ENCODE data around the gene C4orf54.

C4orf54 gene

DNA sequence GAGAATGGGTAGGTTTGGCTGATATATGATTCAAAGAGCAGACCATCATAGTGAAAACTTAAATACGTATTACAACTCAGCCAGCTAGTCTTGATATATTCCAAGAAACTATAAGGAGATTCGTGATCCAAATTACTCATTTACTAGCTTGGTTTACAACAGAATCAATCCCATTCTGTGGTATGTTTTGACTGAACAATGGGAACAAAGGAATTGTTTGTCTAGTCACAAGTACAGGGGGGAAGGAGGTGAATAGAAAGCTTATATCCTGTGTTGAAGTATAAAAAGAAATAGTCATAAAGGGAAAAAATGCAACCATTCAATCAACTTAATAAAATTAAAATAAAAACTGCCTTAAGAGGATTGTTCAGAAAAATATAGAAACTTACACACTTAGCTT, 17.0 kb downstream of the C4orf54 start:
- H4K20me1 ChIP-seq (ENCODE audit: insufficient read depth, low read length), result no peaks in the 10 kb centered on the region
- H3K4me2 ChIP-seq (ENCODE audit: low read depth, low read length), result no peak overlapping the region
- no peaks in the 10 kb centered on the region for H3K4me1 ChIP-seq (ENCODE audit: low read length)
- no peaks in the 10 kb centered on the region for H3K9me2 ChIP-seq (replicated peaks; ENCODE audit: insufficient read depth, low read length)
- H3K9ac ChIP-seq (ENCODE audit: low read length), result no peak overlapping the region
- H3K36me3 ChIP-seq (replicated peaks; ENCODE audit: insufficient read depth, low read length), result no peaks in the 10 kb centered on the region
- no peak for TF ChIP-seq EZH2 (optimal IDR thresholded peaks at IDR 0.05; ENCODE audit: low read depth, low read length)
- TF ChIP-seq, protein P1, sequence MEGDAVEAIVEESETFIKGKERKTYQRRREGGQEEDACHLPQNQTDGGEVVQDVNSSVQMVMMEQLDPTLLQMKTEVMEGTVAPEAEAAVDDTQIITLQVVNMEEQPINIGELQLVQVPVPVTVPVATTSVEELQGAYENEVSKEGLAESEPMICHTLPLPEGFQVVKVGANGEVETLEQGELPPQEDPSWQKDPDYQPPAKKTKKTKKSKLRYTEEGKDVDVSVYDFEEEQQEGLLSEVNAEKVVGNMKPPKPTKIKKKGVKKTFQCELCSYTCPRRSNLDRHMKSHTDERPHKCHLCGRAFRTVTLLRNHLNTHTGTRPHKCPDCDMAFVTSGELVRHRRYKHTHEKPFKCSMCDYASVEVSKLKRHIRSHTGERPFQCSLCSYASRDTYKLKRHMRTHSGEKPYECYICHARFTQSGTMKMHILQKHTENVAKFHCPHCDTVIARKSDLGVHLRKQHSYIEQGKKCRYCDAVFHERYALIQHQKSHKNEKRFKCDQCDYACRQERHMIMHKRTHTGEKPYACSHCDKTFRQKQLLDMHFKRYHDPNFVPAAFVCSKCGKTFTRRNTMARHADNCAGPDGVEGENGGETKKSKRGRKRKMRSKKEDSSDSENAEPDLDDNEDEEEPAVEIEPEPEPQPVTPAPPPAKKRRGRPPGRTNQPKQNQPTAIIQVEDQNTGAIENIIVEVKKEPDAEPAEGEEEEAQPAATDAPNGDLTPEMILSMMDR (IDR thresholded peaks at IDR 0.05; ENCODE audit: low read length), result no peak
- no peak for TF ChIP-seq EZH2phosphoT487 (IDR thresholded peaks at IDR 0.05; ENCODE audit: low read length)
- no peaks in the 10 kb centered on the region for H3K27me3 ChIP-seq (replicated peaks; ENCODE audit: insufficient read depth, low read length)
- no peak for DNase-seq
- no peak overlapping the region for H3K27ac ChIP-seq (ENCODE audit: low read length)
- no peak overlapping the region for H2AFZ ChIP-seq (ENCODE audit: low read length)
- no peak overlapping the region for H3K4me3 ChIP-seq (ENCODE audit: low read length)
- no peaks in the 10 kb centered on the region for H3K79me2 ChIP-seq (ENCODE audit: low read length)
- H3K9me3 ChIP-seq (replicated peaks; ENCODE audit: insufficient read depth, low read length), result no peaks in the 10 kb centered on the region
- H3F3A ChIP-seq (ENCODE audit: insufficient read depth, low read length), result no peaks in the 10 kb centered on the region

DNA sequence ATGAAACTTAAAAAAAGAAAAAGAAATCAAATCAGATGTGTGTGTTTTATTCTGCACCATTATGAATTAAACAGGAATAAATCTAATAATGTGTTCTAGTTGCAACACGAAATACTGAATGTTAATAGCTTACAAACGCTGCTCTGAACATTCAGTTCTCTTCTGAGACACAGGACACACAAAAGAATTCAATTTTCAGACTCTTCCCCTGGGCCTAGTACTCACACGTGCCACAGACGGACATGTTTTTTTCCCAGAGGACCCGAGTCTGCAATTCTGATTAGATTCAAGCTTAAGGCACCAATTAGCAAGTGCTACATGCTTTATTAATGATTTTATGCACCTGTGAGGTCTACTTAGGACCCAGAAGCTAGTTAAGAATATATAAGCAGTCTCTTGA, 20.5 kb downstream of the C4orf54 start:
- H2AFZ ChIP-seq (ENCODE audit: low read length), result no peak overlapping the region
- no peaks in the 10 kb centered on the region for H3K4me1 ChIP-seq (ENCODE audit: low read length)
- no peaks in the 10 kb centered on the region for H3K27me3 ChIP-seq (replicated peaks; ENCODE audit: insufficient read depth, low read length)
- no peak overlapping the region for H3K4me2 ChIP-seq (ENCODE audit: low read depth, low read length)
- H3K9me2 ChIP-seq (replicated peaks; ENCODE audit: insufficient read depth, low read length), result no peaks in the 10 kb centered on the region
- H3K4me3 ChIP-seq (ENCODE audit: low read length), result no peak overlapping the region
- no peak overlapping the region for H3K9ac ChIP-seq (ENCODE audit: low read length)
- TF ChIP-seq, protein P1 (IDR thresholded peaks at IDR 0.05; ENCODE audit: low read length), result no peak
- TF ChIP-seq EZH2phosphoT487 (IDR thresholded peaks at IDR 0.05; ENCODE audit: low read length) (no peak), EZH2 (optimal IDR thresholded peaks at IDR 0.05; ENCODE audit: low read depth, low read length) (no peak)
- H3K27ac ChIP-seq (ENCODE audit: low read length), result no peak overlapping the region
- no peaks in the 10 kb centered on the region for H3K79me2 ChIP-seq (ENCODE audit: low read length)
- no peaks in the 10 kb centered on the region for H3F3A ChIP-seq (ENCODE audit: insufficient read depth, low read length)
- no peaks in the 10 kb centered on the region for H3K9me3 ChIP-seq (replicated peaks; ENCODE audit: insufficient read depth, low read length)
- no peaks in the 10 kb centered on the region for H3K36me3 ChIP-seq (replicated peaks; ENCODE audit: insufficient read depth, low read length)
- no peaks in the 10 kb centered on the region for H4K20me1 ChIP-seq (ENCODE audit: insufficient read depth, low read length)
- DNase-seq, result no peak

DNA sequence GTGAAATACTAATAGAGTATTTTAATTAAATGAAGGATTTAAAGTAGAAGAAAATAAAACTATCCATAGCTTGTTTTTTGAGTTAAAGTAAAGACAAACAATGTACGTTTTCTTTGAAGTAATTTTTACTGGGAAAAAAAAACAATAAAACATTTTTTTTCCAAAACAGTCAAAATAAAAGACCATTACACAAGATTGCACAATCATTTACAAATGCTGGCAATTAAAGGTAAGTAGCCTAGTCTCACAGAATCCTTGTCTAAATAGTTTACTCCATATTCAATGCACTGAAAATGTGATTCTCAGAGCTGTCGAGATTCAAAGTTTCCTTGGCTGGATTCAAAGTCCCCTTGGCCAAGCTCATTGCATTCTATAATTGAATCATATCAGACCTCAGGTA, 21.2 kb downstream of the C4orf54 start:
- DNase-seq, result no peak
- Histone ChIP-seq H3F3A (ENCODE audit: insufficient read depth, low read length) (no peaks in the 10 kb centered on the region), H3K36me3 (replicated peaks; ENCODE audit: insufficient read depth, low read length) (no peaks in the 10 kb centered on the region), H3K4me3 (ENCODE audit: low read length) (no peak overlapping the region), H3K9ac (ENCODE audit: low read length) (no peak overlapping the region), H3K27ac (ENCODE audit: low read length) (no peak overlapping the region), H4K20me1 (ENCODE audit: insufficient read depth, low read length) (no peaks in the 10 kb centered on the region), H3K9me3 (replicated peaks; ENCODE audit: insufficient read depth, low read length) (no peaks in the 10 kb centered on the region), H3K79me2 (ENCODE audit: low read length) (no peaks in the 10 kb centered on the region), H3K4me1 (ENCODE audit: low read length) (no peaks in the 10 kb centered on the region), H3K4me2 (ENCODE audit: low read depth, low read length) (no peak overlapping the region), H3K9me2 (replicated peaks; ENCODE audit: insufficient read depth, low read length) (no peaks in the 10 kb centered on the region), H3K27me3 (replicated peaks; ENCODE audit: insufficient read depth, low read length) (no peaks in the 10 kb centered on the region; the same call in 1 of the 2 replicates), H2AFZ (ENCODE audit: low read length) (no peak overlapping the region)
- TF ChIP-seq EZH2 (optimal IDR thresholded peaks at IDR 0.05; ENCODE audit: low read depth, low read length) (no peak), EZH2phosphoT487 (IDR thresholded peaks at IDR 0.05; ENCODE audit: low read length) (no peak)
- TF ChIP-seq, protein P1 (IDR thresholded peaks at IDR 0.05; ENCODE audit: low read length), result no peak

All from MM.1S (cell line).